Right renal cortex interstitium (tissue), 3 donors: ENCODE results near the gene CARS2. TPM values are rescaled to one million over a fixed set of nuclear protein-coding genes. Genes with fewer than 3 reads are reported as not detected.
A peak's percentile ranks its signal among the peaks of the same experiment; 100 is the strongest.
"Not testable (repeated sequence)": the region's sequence is repeated elsewhere in the genome, so short reads cannot be mapped to it uniquely, and the experiment has no call there.

Experiments
- DNase-seq, 3 donors: peaks; one replicate each; pipeline ENCODE4 v3.0.0-alpha.2; 2013; ENCODE audit warnings: low read depth in 3 of 3, low spot score in 2 of 3
- polyA plus RNA-seq, 3 donors: library from polyadenylated mRNA; unstranded; fragments of 120-200 nt; gene quantifications; one replicate each; pipeline ENCODE4 v1.2.1, GENCODE V29; 2013; ENCODE audit not compliant: insufficient read length in 3 of 3

CARS2 gene
- polyA plus RNA-seq, 3 donors: 52.5 to 55.1 (median 52.6) TPM

DNA sequence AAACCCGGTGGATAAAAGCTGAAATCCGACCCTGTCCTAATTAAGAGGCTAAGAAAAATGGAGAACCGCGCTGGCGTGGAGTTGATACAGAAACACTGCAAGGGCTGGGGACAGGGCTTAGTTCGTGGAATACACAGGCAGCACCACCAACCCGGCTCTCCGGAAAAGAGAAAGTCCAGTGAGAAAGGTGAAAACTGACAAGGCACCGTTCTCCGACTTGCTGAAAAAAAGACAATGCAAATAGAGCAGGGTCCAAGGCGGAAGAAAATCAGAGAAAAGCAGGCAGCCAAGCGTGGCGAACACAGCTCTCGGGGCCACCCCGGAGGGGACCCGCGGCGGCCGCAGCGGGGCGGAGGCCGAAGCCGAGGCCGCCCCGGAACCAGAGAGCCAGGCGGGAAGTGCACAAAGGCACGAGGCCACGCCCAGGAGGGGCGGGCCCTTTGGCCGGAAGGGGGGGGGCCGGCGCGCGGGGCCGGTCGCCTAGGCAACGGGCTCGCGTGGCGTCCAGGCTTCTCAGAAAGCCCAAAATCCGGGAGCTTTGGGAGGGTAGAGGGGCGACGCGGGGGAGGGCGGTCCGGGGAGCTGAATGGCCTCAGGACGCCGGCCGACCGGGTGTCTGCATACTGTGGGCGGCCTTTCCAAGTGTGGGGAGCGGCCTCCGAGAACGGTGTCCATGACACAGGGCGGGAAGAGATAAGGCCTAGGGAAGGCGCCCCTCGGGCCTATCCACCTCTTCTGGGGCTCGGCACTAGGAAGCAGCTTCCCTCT is 6.3 kb upstream of the CARS2 start:
- DNase-seq: peak in 2 of 3 donors; percentile 81 to 86

DNA sequence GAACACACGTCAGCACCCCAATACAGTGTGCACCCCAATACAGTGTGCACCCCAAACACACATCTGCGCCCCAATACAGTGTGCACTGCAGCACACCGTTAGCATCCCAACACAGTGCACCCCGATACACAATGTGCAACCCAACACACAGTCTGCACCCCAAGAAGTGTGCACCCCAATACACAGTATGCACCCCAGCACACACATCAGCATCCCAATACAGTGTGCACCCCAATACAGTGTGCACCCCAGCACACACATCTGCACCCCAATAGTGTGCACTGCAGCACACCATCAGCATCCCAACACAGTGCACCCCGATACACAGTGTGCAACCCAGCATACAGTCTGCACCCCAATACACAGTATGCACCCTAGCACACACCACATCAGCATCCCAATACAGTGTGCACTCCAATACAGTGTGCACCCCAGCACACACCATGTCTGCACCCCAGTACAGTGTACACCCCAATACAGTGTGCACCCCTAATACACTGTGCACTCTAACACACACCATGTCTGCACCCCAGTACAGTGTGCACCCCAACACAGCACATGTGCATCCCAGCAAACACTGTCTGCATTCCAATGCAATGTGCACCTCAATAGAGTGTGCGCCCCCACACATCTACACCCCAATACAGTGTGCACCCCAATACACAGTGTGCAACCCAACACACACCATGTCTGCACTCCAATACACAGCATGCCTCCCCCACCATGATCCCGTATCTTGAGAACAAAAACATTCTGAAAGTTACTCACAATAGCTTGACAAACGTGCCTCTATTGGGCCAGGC is 855 bp upstream of the CARS2 start:
- no peak for DNase-seq

DNA sequence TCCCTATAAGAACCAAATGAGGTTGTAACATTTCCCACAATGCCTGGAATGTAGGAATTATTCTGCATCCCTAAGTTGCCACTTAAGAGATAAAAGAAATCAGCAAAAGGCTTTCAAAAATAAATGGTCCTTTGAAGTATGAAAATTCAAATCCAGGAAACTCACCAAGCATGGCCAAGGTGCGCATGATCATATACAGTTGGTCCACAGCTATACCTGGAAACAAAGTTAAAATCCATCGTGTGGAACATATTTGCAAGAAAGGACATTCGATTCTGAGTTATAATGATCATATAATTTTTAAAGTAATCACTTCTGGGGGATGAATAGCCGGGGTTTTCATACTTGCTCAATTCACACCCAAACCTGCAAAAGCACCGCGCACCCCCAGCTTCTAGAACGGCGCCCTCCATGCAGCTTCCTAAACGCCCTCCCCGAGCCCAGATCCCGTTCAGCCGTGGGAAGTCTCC is 525 bp downstream of the CARS2 start:
- DNase-seq: no peak

DNA sequence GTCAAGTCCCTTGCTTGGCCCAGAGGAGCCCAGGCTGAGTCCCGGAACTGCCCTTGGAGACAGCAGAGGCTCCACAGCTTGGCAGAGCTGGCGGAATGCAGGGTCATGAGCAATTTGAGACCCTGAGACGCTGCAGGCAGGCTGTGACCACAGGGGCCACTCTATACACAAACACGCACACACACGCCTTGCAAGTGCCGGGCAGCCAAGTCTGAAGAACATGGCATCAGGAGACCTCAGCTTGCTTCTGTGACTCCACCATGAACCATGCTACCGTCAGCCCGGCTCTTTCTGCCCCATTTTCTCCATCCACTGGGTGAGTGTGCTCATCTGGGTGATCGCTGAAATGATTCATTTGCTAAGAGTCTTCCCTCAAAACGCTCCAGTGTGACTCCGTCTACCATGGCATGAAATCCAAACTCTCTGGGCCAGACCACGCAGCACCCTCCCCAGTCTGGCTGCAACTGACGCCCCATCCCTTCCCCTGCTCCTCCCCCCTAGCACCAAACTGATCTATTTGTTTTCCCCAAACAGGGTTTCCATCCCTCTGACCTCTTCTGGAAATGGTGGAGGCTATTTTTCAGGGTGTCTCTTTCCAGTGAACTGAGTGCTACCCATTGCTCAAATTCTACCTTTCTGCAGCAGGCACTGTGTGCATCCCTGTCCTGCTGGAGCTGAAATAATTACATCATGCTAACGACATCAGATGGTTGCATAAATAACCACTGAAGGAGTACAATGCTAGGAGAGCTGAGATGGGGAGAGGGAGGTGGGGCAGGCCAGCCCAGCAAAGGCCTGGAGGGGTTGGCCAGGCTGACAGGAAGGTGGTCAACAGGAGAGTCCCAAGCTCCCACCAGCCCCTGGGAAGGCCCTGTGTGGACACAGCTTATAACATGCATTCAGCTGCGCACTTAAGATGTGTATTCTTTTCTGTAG is 3.1 kb downstream of the CARS2 start:
- no peak for DNase-seq

DNA sequence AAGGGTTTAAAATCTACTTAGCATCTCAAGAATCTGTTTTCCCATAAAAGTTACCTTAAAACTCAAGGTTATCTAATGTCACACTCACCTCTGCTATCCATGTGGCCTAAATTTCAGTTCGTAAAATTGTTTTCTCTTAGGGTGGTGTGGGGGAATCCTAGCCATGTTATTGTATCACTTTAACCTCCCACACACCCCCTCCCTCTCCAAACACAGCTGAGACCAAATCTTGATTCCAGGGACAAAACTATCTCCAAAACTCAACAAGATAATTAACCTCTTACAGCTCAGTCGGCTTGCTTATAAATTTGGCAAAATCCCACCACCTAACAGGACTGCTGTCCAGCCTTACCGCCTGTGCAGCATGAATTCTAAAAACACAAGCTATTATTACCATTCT is 3.8 kb downstream of the CARS2 start:
- DNase-seq: no peak

DNA sequence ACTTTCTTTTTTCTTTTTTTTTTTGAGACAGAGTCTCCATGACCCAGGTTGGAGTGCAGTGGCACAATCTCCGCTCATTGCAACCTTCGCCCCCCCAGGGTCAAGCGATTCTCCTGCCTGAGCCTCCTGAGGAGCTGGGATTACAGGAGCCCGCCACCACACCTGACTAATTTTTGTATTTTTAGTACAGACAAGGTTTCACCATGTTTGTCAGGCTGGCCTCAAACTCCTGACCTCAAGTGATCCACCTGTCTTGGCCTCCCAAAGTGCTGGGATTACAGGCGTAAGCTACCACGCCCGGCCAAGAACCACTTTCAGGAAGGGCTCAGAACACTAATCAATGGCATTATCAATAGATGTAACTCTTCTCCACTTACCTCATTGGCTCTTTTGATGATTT is 4.9 kb downstream of the CARS2 start:
- not testable (repeated sequence) for DNase-seq

DNA sequence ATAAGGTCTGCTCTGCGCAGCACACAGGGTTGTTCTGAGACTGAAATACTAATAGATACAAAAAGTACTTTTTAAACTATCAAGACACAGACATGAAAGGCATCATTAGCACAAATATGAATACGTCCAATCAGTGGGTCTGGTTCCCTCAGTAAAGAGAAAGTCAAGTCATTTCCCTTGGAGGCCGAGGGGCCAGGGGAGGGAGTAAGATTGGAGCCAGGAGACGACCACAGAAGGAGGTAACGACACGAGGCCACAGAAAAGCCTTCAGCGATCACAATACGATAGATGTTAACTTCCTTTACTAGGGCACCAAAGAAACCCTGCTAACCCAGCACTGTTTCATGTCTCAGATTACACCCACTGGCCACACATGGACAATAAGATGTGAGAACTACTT is 5.3 kb downstream of the CARS2 start:
- no peak for DNase-seq

DNA sequence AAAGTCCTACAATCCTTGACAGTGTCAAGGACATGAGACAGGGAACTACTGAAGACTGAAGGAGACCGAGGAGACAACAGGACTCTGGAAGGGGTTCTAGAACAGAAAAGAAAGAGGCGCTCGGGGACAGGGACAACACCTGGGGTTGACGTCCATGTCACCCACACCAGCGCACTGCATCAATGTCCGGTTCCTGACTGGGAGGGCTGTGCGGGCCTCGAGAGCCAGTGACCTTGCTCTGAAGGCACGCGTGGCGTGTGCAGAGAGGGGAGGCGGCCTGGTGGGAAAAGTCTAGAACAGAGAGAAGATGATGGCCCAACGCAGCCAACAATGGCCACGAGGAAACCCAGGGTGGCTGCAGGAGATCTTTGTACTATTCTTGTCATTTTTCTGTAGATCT is 5.7 kb downstream of the CARS2 start:
- no peak for DNase-seq

DNA sequence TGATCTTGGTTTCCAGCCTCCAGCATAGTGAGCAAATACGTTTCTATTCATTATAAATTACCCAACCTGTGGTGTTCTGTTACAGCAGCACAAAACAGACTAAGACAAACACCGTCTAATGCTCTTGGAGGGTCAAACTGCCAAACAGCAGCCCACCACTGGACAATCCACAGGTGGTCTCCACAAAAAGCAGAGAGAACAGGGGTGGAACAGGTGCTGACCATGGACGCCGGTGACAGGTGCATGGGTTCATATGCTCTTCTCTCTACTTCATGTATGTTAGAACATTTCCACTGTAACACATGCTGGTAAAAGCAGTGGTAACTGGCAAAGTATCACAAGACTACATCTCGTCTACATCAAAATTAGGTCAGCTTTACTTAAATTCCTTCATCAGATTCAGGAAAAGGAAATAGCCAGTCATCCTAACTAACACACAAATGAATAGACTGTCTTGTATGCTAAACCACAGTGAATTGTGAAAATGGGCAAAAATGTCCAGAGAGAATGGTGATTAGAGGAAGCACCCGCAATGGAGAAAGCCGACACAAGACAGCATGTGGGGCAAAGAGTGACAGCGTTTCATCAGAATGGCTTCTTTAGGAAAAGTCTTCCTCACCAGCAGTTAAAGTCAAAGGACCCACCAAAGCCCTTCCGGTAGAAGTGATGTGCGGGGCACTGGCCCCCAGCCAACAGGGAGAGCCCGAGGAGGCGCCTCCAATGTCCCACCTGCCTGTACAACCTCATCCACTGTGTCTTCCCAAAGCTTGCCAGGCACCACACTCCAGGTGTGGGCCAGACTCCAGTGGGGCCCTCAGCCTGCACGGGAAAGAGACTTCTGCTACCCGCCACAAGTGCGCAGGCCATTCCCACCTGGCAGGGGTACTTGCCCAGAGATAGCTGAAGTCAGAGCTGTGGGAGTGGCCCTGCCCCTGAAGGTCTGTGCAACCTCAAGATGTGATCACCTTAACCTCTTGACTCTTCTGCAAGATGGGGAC is 6.5 kb downstream of the CARS2 start:
- no peak for DNase-seq

DNA sequence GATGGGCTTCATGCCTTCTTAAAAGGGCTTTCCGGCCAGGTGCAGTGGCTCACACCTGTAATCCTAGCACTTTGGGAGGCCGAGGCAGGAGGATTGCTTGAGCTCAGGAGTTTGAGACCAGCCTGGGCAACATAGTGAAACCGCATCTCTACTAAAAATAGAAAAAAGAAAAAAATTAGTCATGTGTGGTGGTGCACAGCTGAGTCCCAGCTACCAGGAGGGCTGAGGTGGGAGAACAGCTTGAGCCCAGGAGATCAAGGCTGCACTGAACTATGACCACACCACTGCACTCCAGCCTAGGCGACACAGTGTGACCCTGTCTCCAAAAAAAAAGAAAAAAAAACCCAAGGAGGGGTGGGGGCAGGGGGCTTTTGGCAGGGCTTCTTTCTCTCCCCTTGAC is 7.2 kb downstream of the CARS2 start:
- no peak for DNase-seq

DNA sequence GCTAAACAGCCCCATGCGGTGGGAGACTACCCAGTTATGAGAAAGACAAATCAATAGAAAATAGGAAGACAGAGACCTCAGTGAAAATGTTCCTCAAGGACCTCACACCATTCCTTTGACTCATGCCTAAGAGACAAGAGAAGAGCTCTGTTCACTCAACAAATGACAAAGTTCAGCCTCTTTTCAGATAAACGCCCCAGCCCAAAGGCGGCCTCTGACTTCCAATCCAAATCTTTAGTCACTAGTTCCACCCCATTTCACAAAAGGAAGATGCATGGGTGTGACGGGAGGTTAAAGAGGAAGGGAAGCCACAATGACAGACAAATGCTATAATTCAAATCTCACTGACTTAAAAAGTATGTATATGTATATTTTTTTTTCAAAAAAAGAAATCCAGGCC is 8.1 kb downstream of the CARS2 start:
- no peak for DNase-seq

DNA sequence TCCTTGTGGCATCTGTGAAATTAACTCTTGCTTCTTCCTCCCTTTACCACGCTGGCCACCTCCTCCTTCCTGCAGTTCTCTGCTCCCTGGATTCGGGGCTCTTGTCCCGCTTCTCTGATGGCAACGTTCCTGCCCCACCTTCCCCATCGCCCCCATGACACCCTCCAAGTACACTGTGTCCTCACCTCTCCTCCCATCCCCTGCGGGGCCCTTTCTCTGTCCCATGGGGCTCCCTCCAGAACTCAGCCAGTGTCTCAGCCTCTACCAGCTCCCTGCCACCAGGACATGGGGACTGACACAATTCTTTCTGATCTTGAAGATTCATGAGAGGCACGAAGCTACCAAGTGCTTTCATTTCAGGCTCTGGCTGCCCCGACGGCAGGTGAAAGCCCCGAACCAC is 9.1 kb downstream of the CARS2 start:
- DNase-seq: no peak

DNA sequence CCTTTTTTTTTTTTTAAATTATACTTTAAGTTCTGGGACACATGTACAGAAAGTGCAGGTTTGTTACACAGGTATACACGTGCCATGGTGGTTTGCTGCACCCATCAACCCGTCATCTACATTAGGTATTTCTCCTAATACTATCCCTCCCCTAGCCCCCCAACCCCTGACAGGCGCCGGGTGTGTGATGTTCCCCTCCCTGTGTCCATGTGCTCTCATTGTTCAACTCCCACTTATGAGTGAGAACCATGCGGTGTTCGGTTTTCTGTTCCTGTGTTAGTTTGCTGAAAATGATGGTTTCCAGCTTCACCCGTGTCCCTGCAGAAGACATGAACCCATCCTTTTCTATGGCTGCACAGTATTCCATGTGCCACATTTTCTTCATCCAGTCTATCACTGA is 10.1 kb downstream of the CARS2 start:
- DNase-seq: not testable (repeated sequence)

DNA sequence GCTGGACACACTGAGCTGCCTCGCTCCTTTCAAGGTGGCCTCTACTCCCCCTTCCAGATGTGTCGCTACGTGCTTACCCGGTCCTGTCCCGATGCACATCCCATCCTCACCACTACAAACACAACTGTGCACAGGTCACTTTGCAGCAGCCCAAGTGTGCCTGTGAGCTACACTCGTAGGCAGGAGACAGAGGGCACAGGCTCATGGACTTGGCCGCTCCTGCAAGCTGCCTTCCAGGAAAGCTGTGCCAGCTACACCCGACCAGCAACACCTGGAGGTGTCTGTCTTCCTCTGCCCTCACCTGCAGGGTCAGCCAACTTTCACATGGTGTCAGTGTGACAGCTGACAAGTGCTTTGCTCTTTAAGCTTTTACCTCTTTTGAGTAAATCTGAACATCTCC is 15.4 kb downstream of the CARS2 start:
- no peak for DNase-seq

DNA sequence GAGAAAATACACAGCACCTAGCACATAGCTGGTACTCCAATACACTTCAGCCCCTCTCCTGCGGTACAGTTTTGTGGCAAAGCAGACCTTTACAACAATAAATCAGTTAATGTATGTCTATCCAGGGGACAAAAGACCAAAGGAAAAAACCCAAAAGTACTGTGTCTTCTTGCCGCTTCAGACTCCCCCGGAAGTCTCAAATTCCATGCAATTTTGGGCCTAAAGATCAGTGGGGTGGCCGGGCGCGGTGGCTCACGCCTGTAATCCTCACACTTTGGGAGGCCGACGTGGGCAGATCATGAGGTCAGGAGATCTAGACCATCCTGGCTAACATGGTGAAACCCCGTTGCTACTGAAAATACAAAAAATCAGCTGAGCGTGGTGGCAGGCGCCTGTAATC is 16.2 kb downstream of the CARS2 start:
- no peak for DNase-seq

DNA sequence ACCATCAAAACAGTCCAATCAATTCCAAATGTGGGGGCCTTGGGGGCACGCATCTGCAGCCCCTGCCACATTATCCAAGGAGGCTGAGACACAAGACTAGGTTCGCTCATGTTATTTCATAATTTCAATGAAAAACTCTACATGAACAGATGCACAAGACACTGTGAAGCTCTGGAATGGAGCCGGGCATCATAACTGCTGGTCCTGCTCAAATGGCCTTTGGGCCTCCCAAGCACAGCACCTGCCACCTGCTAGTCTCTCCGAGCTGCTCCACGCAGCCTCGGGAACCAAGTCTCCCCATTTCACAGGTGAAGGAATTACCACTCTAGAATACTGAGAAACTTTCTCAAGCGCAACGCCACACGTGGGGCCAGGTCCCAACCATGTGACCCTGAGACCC is 16.9 kb downstream of the CARS2 start:
- no peak for DNase-seq

DNA sequence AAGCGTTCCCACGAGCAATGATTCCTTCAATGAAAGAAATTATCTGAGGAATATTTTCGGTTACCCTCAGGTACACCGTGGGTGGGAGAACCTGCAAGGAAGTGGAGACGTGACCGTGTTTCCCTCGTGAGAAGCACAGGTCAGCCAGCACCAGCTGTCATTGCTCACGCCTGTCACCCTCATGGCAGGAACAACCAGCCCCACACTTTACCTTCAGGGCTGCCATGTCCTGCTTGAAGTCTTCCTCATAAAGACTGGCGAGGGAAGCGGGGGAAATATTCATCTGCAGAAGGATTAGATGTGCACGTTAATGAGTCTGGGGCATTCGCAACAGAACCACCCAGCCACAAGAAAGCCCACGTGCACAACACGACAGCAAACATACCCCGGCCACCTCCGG is 18.2 kb downstream of the CARS2 start:
- no peak for DNase-seq

DNA sequence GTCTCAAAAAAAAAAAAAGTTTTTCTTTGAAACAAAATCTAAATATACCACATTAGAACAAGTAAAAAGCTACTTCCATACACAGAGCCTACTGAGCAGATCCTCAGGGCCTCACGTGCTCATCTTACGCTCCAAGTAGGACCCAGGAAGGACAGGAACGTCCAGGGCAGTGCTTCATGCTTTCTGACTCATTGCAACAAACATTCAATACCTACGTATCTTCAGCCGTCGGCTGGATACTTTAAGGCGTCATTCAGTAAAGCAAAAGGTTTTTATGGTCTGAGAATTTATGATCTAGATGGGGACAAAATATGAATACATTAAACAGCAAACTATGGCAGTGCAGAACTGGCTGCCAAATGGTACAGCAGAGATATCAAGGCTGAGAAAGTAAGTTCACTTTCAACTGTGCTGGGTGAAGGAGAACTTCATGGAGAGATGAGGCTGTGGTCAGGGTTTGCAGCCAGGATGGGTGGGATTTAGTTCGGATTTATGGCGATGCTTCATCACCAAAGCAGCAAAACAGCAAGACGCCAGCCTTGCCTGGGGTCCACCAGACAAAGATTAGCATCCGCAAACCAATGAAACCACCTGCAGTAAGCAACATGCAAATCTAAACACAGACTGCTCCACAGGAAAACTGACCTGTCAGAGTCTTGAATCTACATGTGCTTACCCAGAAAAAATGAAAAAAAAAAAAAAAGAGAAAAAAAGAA is 20.5 kb downstream of the CARS2 start:
- no peak for DNase-seq

DNA sequence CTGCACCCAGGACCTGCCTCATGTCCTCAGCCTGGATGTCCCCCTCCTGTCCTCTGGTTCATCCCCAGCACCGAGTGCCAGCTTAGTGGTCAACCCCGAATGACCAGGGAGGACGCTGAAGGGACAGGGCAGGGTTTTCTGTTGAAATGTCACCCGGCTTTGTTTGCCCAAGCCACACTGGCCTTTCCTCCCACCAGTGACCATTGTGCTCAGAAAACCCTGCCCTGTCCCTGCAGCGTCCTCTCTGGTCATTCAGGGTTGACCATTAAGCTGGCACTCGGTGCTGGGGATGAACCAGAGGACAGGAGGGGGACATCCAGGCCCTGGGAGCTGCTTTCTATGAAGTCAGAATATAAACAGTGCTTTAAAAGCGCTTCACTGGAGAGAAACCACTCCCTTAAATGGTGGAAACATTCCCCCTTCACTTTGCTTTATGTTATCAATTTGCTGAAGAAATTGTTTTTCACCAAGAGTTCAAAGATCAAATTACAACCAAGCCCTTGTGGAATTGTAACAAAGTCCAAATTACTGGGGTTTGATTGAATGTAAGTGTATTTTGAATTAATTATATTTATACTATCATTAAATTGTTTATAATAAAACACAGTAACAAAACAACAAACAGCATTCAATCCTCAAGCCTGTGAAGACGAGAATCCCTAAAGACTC is 21.4 kb downstream of the CARS2 start:
- no peak for DNase-seq
